ENCODE results near the gene ARAP2.

Gene ARAP2

DNA sequence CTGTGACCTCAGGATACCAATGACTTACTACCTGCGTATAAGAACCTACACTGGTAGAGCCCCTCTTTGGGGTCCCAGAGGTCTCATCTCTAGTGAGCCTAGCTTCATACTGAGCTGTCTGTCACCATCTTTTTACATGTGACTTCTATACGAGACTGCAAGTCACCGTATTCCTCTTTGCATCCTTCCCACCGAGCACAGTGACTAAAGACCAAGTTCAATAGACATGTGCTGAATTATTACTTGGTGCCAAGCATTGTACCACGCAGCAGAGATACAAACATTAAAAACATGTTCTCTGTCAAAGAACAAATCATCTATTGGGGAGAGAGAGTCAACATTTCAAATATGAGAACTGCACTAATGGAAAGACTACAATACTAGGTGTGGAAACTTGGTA lies 16.4 kb downstream of the ARAP2 start:
- H2AFZ ChIP-seq (ENCODE audit: low read length): no peak overlapping the region
- no peaks in the 10 kb centered on the region for H3K9me2 ChIP-seq (ENCODE audit: low read depth, low read length)
- no peaks in the 10 kb centered on the region for H3K27me3 ChIP-seq (ENCODE audit: insufficient read depth, low read length)
- no peak overlapping the region for H3K27ac ChIP-seq (ENCODE audit: low read depth, low read length, poor library complexity, severe bottlenecking)
- peak overlapping the region; percentile 12; the same call in 1 of the 2 replicates for H3K4me2 ChIP-seq (ENCODE audit: low read length)
- H3K79me2 ChIP-seq (ENCODE audit: insufficient read depth, low read length): peaks cover 95% of the 10 kb centered on the region
- no peak overlapping the region for H3K9ac ChIP-seq (ENCODE audit: low read length)
- no peaks in the 10 kb centered on the region for H3F3A ChIP-seq (ENCODE audit: insufficient read depth, low read length)
- peaks cover 27% of the 10 kb centered on the region; the same call in 1 of the 2 replicates for H3K36me3 ChIP-seq (ENCODE audit: insufficient read depth, low read length)
- no peaks in the 10 kb centered on the region for H3K9me3 ChIP-seq (ENCODE audit: low read length)
- TF ChIP-seq EZH2 (IDR thresholded peaks at IDR 0.05; ENCODE audit: borderline replicate concordance, low read length): no peak
- TF ChIP-seq, protein P1, sequence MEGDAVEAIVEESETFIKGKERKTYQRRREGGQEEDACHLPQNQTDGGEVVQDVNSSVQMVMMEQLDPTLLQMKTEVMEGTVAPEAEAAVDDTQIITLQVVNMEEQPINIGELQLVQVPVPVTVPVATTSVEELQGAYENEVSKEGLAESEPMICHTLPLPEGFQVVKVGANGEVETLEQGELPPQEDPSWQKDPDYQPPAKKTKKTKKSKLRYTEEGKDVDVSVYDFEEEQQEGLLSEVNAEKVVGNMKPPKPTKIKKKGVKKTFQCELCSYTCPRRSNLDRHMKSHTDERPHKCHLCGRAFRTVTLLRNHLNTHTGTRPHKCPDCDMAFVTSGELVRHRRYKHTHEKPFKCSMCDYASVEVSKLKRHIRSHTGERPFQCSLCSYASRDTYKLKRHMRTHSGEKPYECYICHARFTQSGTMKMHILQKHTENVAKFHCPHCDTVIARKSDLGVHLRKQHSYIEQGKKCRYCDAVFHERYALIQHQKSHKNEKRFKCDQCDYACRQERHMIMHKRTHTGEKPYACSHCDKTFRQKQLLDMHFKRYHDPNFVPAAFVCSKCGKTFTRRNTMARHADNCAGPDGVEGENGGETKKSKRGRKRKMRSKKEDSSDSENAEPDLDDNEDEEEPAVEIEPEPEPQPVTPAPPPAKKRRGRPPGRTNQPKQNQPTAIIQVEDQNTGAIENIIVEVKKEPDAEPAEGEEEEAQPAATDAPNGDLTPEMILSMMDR (IDR thresholded peaks at IDR 0.05; ENCODE audit: low read length): no peak
- peaks cover 63% of the 10 kb centered on the region for H3K4me1 ChIP-seq (ENCODE audit: insufficient read depth, low read length, severe bottlenecking)
- H3K4me3 ChIP-seq (ENCODE audit: low read depth, low read length, poor library complexity, severe bottlenecking): no peak overlapping the region
- no peaks in the 10 kb centered on the region for H4K20me1 ChIP-seq (ENCODE audit: insufficient read depth, low read length)

- H3K27me3 ChIP-seq (ENCODE audit: insufficient read depth, low read length): no peaks in the 10 kb centered on the region
- no peak overlapping the region for H2AFZ ChIP-seq (ENCODE audit: low read length)
- no peak overlapping the region for H3K27ac ChIP-seq (ENCODE audit: low read depth, low read length, poor library complexity, severe bottlenecking)
- peaks cover 27% of the 10 kb centered on the region; the same call in 1 of the 2 replicates for H3K36me3 ChIP-seq (ENCODE audit: insufficient read depth, low read length)
- H3K4me2 ChIP-seq (ENCODE audit: low read length): peak overlapping the region; percentile 3; the same call in 1 of the 2 replicates
- peaks cover 63% of the 10 kb centered on the region for H3K4me1 ChIP-seq (ENCODE audit: insufficient read depth, low read length, severe bottlenecking)
- H3K9me3 ChIP-seq (ENCODE audit: low read length): no peaks in the 10 kb centered on the region
- H4K20me1 ChIP-seq (ENCODE audit: insufficient read depth, low read length): no peaks in the 10 kb centered on the region
- no peak overlapping the region for H3K9ac ChIP-seq (ENCODE audit: low read length)
- TF ChIP-seq, protein P1 (IDR thresholded peaks at IDR 0.05; ENCODE audit: low read length): no peak
- no peak for TF ChIP-seq EZH2 (IDR thresholded peaks at IDR 0.05; ENCODE audit: borderline replicate concordance, low read length)
- H3K9me2 ChIP-seq (ENCODE audit: low read depth, low read length): no peaks in the 10 kb centered on the region
- no peaks in the 10 kb centered on the region for H3F3A ChIP-seq (ENCODE audit: insufficient read depth, low read length)
- peaks cover 95% of the 10 kb centered on the region for H3K79me2 ChIP-seq (ENCODE audit: insufficient read depth, low read length)
- H3K4me3 ChIP-seq (ENCODE audit: low read depth, low read length, poor library complexity, severe bottlenecking): no peak overlapping the region
Measured at GRCh38 chr4:36226430-36227227, 17.7 kb downstream of the ARAP2 start.

DNA sequence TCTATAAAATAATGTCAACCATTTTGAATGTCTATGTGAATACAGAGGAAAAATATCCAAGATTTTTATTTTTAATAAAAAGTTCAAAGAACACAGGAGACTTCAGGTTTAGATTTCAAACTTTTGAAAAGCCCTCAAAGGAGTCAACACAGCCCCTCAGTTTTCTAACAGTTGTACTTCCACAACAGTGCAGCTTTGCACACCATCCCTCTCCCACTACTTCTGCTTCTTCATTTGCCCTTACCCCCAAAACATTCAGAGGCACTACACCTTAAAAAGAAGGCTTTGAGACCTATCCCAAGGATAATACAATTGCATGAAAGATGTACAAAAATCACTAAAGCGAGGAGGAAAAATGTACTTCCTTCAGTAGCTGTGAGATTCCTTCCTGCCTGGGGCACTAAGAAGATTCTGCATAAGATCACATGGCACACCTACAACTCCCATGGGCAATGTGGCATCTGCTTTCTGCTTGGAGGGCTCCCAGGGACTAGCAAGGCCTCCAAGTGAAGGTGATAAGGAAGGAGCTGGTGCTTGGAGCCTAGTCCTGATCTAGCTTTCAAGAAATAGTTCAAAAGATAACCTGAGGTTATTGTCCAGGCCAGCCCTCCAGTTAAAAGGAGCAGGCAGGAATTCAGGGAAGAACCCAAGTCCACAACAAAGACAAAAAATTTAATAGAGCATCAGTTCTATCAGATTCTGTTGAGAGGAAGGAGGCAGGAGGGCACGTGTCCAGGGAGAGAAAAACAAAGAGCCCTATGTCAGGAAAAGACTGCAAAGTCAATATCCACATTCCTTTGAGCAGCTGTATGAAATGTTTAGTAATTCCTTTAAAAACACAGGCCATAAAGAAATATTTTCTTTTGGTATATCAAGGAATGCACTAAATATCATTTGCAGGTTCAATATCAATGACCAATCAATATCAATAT lies 19.1 kb downstream of the ARAP2 start:
- Histone ChIP-seq H3K4me3 (ENCODE audit: low read depth, low read length, poor library complexity, severe bottlenecking) (no peak overlapping the region), H3F3A (ENCODE audit: insufficient read depth, low read length) (no peaks in the 10 kb centered on the region), H3K27me3 (ENCODE audit: insufficient read depth, low read length) (no peaks in the 10 kb centered on the region), H3K9me2 (ENCODE audit: low read depth, low read length) (no peaks in the 10 kb centered on the region), H2AFZ (ENCODE audit: low read length) (no peak overlapping the region), H3K36me3 (ENCODE audit: insufficient read depth, low read length) (peaks cover 27% of the 10 kb centered on the region; the same call in 1 of the 2 replicates), H4K20me1 (ENCODE audit: insufficient read depth, low read length) (no peaks in the 10 kb centered on the region), H3K4me2 (ENCODE audit: low read length) (no peak overlapping the region; the same call in 1 of the 2 replicates), H3K27ac (ENCODE audit: low read depth, low read length, poor library complexity, severe bottlenecking) (no peak overlapping the region), H3K9ac (ENCODE audit: low read length) (no peak overlapping the region), H3K9me3 (ENCODE audit: low read length) (no peaks in the 10 kb centered on the region), H3K4me1 (ENCODE audit: insufficient read depth, low read length, severe bottlenecking) (peaks cover 63% of the 10 kb centered on the region), H3K79me2 (ENCODE audit: insufficient read depth, low read length) (peaks cover 99% of the 10 kb centered on the region)
- no peak for TF ChIP-seq EZH2 (IDR thresholded peaks at IDR 0.05; ENCODE audit: borderline replicate concordance, low read length)
- TF ChIP-seq, protein P1 (IDR thresholded peaks at IDR 0.05; ENCODE audit: low read length): no peak
